Duodenal mucosa (tissue), 2 donors: ENCODE data around the gene ZNF664.

ENCODE experiments used
- H3K27ac ChIP-seq: one replicate; pipeline ENCODE4 v1.7.0; 2013; ENCODE audit warnings: low read depth, low read length
- H3K27me3 ChIP-seq, 2 donors: one replicate each; pipeline ENCODE4 v1.7.0; 2013; ENCODE audit warnings: low read length in 2 of 2, control low read depth in 1 of 2; ENCODE audit not compliant: insufficient read depth in 2 of 2, control insufficient read depth in 1 of 2
- H3K36me3 ChIP-seq, 2 donors: one replicate each; pipeline ENCODE4 v1.7.0; 2013; ENCODE audit warnings: low read length in 2 of 2, control low read depth in 1 of 2; ENCODE audit not compliant: insufficient read depth in 2 of 2, control insufficient read depth in 1 of 2
- H3K4me1 ChIP-seq, 2 donors: one replicate each; pipeline ENCODE4 v1.7.0; 2013; ENCODE audit warnings: low read length in 2 of 2, control low read depth in 1 of 2; ENCODE audit not compliant: insufficient read depth in 2 of 2, control insufficient read depth in 1 of 2
- H3K4me3 ChIP-seq, 2 donors: one replicate each; pipeline ENCODE4 v1.7.0; 2013; ENCODE audit warnings: low read length in 2 of 2, low read depth in 1 of 2
- H3K9ac ChIP-seq, 2 donors: one replicate each; pipeline ENCODE4 v1.7.0; 2013; ENCODE audit warnings: low read length in 2 of 2, low read depth in 1 of 2
- H3K9me3 ChIP-seq, 2 donors: one replicate each; pipeline ENCODE4 v1.7.0; 2013; ENCODE audit warnings: low read length in 2 of 2, control low read depth in 1 of 2; ENCODE audit not compliant: control insufficient read depth in 1 of 2

ZNF664 gene

GRCh38 chr12:123934829-123935228, 38.2 kb upstream of the ZNF664 start:
- no peak overlapping the region for H3K9ac ChIP-seq
- peaks cover 0 to 8% of the 10 kb centered on the region in 2 donors for H3K36me3 ChIP-seq
- no peaks in the 10 kb centered on the region for H3K4me1 ChIP-seq
- no peak overlapping the region for H3K4me3 ChIP-seq
- H3K27ac ChIP-seq: no peak overlapping the region
- no peaks in the 10 kb centered on the region for H3K27me3 ChIP-seq
- no peaks in the 10 kb centered on the region for H3K9me3 ChIP-seq

- H3K27me3 ChIP-seq: no peaks in the 10 kb centered on the region
- H3K4me3 ChIP-seq: no peak overlapping the region
- no peak overlapping the region for H3K9ac ChIP-seq
- H3K27ac ChIP-seq: no peak overlapping the region
- H3K36me3 ChIP-seq: peaks cover 0 to 12% of the 10 kb centered on the region in 2 donors
- H3K4me1 ChIP-seq: no peaks in the 10 kb centered on the region
- no peaks in the 10 kb centered on the region for H3K9me3 ChIP-seq
These were observed 37.1 kb upstream of the ZNF664 start for GRCh38 chr12:123935956-123936355.

GRCh38 chr12:123936471-123936870, 36.5 kb upstream of the ZNF664 start:
- Histone ChIP-seq H3K36me3 (peaks cover under 1 to 17% of the 10 kb centered on the region in 2 donors), H3K27me3 (no peaks in the 10 kb centered on the region), H3K27ac (no peak overlapping the region), H3K9ac (no peak overlapping the region), H3K9me3 (no peaks in the 10 kb centered on the region), H3K4me3 (no peak overlapping the region), H3K4me1 (no peaks in the 10 kb centered on the region)

- Histone ChIP-seq H3K4me3 (peak overlapping the region in 1 of 2 donors; percentile 13), H3K36me3 (peaks cover 7 to 23% of the 10 kb centered on the region in 2 donors), H3K9me3 (peaks cover 0 to 4% of the 10 kb centered on the region in 2 donors), H3K27ac (no peak overlapping the region), H3K4me1 (no peaks in the 10 kb centered on the region), H3K9ac (no peak overlapping the region), H3K27me3 (no peaks in the 10 kb centered on the region)
These were observed 35.9 kb upstream of the ZNF664 start for GRCh38 chr12:123936956-123937706.

- no peaks in the 10 kb centered on the region for H3K27me3 ChIP-seq
- peaks cover 0 to 4% of the 10 kb centered on the region in 2 donors for H3K9me3 ChIP-seq
- peak overlapping the region in 1 of 2 donors; percentile 40 for H3K9ac ChIP-seq
- peak overlapping the region; percentile 13 to 24 for H3K4me3 ChIP-seq
- H3K36me3 ChIP-seq: peaks cover 13 to 31% of the 10 kb centered on the region in 2 donors
- peak overlapping the region; percentile 20 for H3K27ac ChIP-seq
- H3K4me1 ChIP-seq: no peaks in the 10 kb centered on the region
These were observed 35.1 kb upstream of the ZNF664 start for GRCh38 chr12:123937707-123938591.

- Histone ChIP-seq H3K9ac (peak overlapping the region in 1 of 2 donors; percentile 40), H3K36me3 (peaks cover 13 to 38% of the 10 kb centered on the region in 2 donors), H3K27ac (no peak overlapping the region), H3K4me1 (no peaks in the 10 kb centered on the region), H3K27me3 (no peaks in the 10 kb centered on the region), H3K4me3 (peak overlapping the region in 1 of 2 donors; percentile 24), H3K9me3 (peaks cover 0 to 4% of the 10 kb centered on the region in 2 donors)
These were observed 34.1 kb upstream of the ZNF664 start for GRCh38 chr12:123938679-123939480.

- Histone ChIP-seq H3K27ac (no peak overlapping the region), H3K4me3 (no peak overlapping the region), H3K27me3 (no peaks in the 10 kb centered on the region), H3K9me3 (peaks cover 0 to 4% of the 10 kb centered on the region in 2 donors), H3K36me3 (peaks cover 13 to 47% of the 10 kb centered on the region in 2 donors), H3K9ac (no peak overlapping the region), H3K4me1 (no peaks in the 10 kb centered on the region)
These were observed 33.0 kb upstream of the ZNF664 start for GRCh38 chr12:123939716-123940626.

- no peak overlapping the region for H3K9ac ChIP-seq
- peaks cover 13 to 51% of the 10 kb centered on the region in 2 donors for H3K36me3 ChIP-seq
- no peaks in the 10 kb centered on the region for H3K4me1 ChIP-seq
These were observed 32.4 kb upstream of the ZNF664 start for GRCh38 chr12:123940627-123940966.

GRCh38 chr12:123941000-123941399, 32.0 kb upstream of the ZNF664 start:
- no peak overlapping the region for H3K9ac ChIP-seq
- peaks cover 13 to 54% of the 10 kb centered on the region in 2 donors for H3K36me3 ChIP-seq
- H3K27ac ChIP-seq: no peak overlapping the region

More at GRCh38 chr12:123940627-123940966, 32.4 kb upstream of the ZNF664 start:
- Histone ChIP-seq H3K27ac (no peak overlapping the region), H3K27me3 (no peaks in the 10 kb centered on the region), H3K9me3 (peaks cover 0 to 4% of the 10 kb centered on the region in 2 donors), H3K4me3 (no peak overlapping the region)

More at GRCh38 chr12:123941000-123941399, 32.0 kb upstream of the ZNF664 start:
- Histone ChIP-seq H3K4me3 (no peak overlapping the region), H3K27me3 (no peaks in the 10 kb centered on the region), H3K9me3 (peaks cover 0 to 4% of the 10 kb centered on the region in 2 donors), H3K4me1 (no peaks in the 10 kb centered on the region)
